K562 (cell line): ENCODE data around the gene SOWAHA. TPM values are rescaled to one million over a fixed set of nuclear protein-coding genes. Genes with fewer than 3 reads are reported as not detected.

Source experiments
- CBFB ChIP-seq: sonication (generic); formaldehyde crosslinking; IDR thresholded peaks from 2 replicates; pipeline ENCODE4 v1.4.0; 2020; ENCODE audit warnings: mild to moderate bottlenecking, missing genetic modification reagents
- CREB1 ChIP-seq, 2 experiments: sonication (generic) in 1 of 2; formaldehyde crosslinking in 1 of 2; IDR thresholded peaks; 2 replicates each; pipeline versions ENCODE4 v1.6.1 to v1.8.0; 2012 to 2022; ENCODE audit warnings: inconsistent platforms in 1 of 2, mild to moderate bottlenecking in 1 of 2, missing genetic modification reagents in 1 of 2, moderate library complexity in 1 of 2
- EHMT2 ChIP-seq: fragments of 450-650 bp; IDR thresholded peaks from 2 replicates; pipeline ENCODE4 v1.6.1; 2018; ENCODE audit warnings: antibody characterized with exemption
- HDGF ChIP-seq: fragments of 450-650 bp; IDR thresholded peaks from 2 replicates; pipeline ENCODE4 v1.6.1; 2016
- HIVEP1 ChIP-seq: fragments of 250-450 bp; sonication (Bioruptor Pico); IDR thresholded peaks from 2 replicates; pipeline ENCODE4 v1.4.0; 2020; ENCODE audit warnings: mild to moderate bottlenecking
- ILK ChIP-seq: fragments of 450-650 bp; IDR thresholded peaks from 2 replicates; pipeline ENCODE4 v1.6.1; 2016; ENCODE audit warnings: missing genetic modification characterization, low read depth, mild to moderate bottlenecking, missing compliant biosample characterization, moderate library complexity, borderline replicate concordance
- IRF1 ChIP-seq: sonication (generic); formaldehyde crosslinking; IDR thresholded peaks from 2 replicates; pipeline ENCODE4 v1.8.0; 2022; ENCODE audit warnings: missing genetic modification reagents, mild to moderate bottlenecking, borderline replicate concordance
- LEF1 ChIP-seq: fragments of 450-650 bp; IDR thresholded peaks from 2 replicates; pipeline ENCODE4 v1.6.1; 2016; ENCODE audit warnings: mild to moderate bottlenecking
- MECOM ChIP-seq: fragments of 250-450 bp; sonication (Bioruptor Pico); IDR thresholded peaks from 2 replicates; pipeline ENCODE4 v1.8.0; 2022; ENCODE audit warnings: inconsistent platforms
- NCOA2 ChIP-seq, 2 experiments: fragments of 450-650 bp; IDR thresholded peaks; 2 replicates each; pipeline ENCODE4 v1.6.1; 2018; ENCODE audit warnings: mild to moderate bottlenecking in 2 of 2, moderate library complexity in 1 of 2; ENCODE audit not compliant: partially characterized antibody in 2 of 2
- NFE2L1 ChIP-seq: fragments of 450-650 bp; IDR thresholded peaks from 2 replicates; pipeline ENCODE4 v1.6.1; 2016; ENCODE audit warnings: missing genetic modification characterization, low read depth, mild to moderate bottlenecking, missing compliant biosample characterization, moderate library complexity, borderline replicate concordance
- PHF21A ChIP-seq: fragments of 450-650 bp; IDR thresholded peaks from 2 replicates; pipeline ENCODE4 v1.6.1; 2017; ENCODE audit warnings: low read depth, borderline replicate concordance
- SIX5 ChIP-seq, 2 experiments: IDR thresholded peaks; 2 replicates each; pipeline ENCODE4 v1.6.1; 2011; ENCODE audit warnings: low read length in 2 of 2, borderline replicate concordance in 1 of 2, low read depth in 1 of 2, mild to moderate bottlenecking in 1 of 2, moderate library complexity in 1 of 2; ENCODE audit not compliant: insufficient read depth in 1 of 2
- SMAD1 ChIP-seq: fragments of 150-350 bp; IDR thresholded peaks from 2 replicates; pipeline ENCODE4 v1.6.1; 2014; ENCODE audit warnings: low read length, low read depth; ENCODE audit not compliant: partially characterized antibody
- SMARCC2 ChIP-seq: fragments of 450-650 bp; IDR thresholded peaks from 2 replicates; pipeline ENCODE4 v1.6.1; 2017; ENCODE audit warnings: antibody characterized with exemption, moderate library complexity, mild to moderate bottlenecking, low read depth
- SNRNP70 ChIP-seq: fragments of 200-400 bp; formaldehyde crosslinking; optimal IDR thresholded peaks from 2 replicates; pipeline ENCODE3; 2017; ENCODE audit warnings: low read depth, low read length
- polyA plus RNA-seq, 8 experiments: library from polyadenylated mRNA; depleted of rRNA in 4 of 8; stranded (reverse) in 5 of 8; unstranded in 3 of 8; fragments of >200 nt; fragmentation: Nextera tagmentation in 2 of 8; fragmentation: Illumina TruSeq in 1 of 8; extraction: Ambion mirVana in 2 of 8; extraction: Trizol in 1 of 8; gene quantifications; 2 replicates each; pipeline versions ENCODE4 v1.2.1 to v1.2.3, GENCODE V29; 2011 to 2014; ENCODE audit warnings: inconsistent platforms in 1 of 8, missing spikeins in 1 of 8
- total RNA-seq, 7 experiments: library from RNA; depleted of rRNA in 6 of 7; stranded (reverse); fragments of >200 nt in 6 of 7; fragmentation: Illumina TruSeq in 2 of 7; extraction: Trizol in 2 of 7; gene quantifications; 2 replicates each; pipeline versions ENCODE4 v1.2.1 to v1.2.3, GENCODE V29; 2011 to 2021; ENCODE audit warnings: low replicate concordance in 1 of 7
- TF ChIP-seq, protein P1 (sequence below): sonication (generic); formaldehyde crosslinking; IDR thresholded peaks from 2 replicates; pipeline ENCODE4 v1.5.0; 2020; ENCODE audit warnings: missing genetic modification reagents
- TF ChIP-seq, protein P2 (sequence below): fragments of 250-450 bp; sonication (Bioruptor Pico); IDR thresholded peaks from 2 replicates; pipeline ENCODE4 v1.9.0; 2021; ENCODE audit warnings: mild to moderate bottlenecking
- TF ChIP-seq, protein P3 (sequence below), 2 experiments: fragments of 450-650 bp; conservative IDR thresholded peaks; 2 replicates each; pipeline ENCODE4 v1.6.1; 2017; ENCODE audit warnings: mild to moderate bottlenecking in 2 of 2, moderate library complexity in 2 of 2
- TF ChIP-seq, protein P4 (sequence below), 3 experiments: IDR thresholded peaks in 2 of 3; conservative IDR thresholded peaks in 1 of 3; 2 replicates each; pipeline ENCODE4 v1.5.1; 2011 to 2012; ENCODE audit warnings: low read length in 3 of 3, mild to moderate bottlenecking in 3 of 3, control low read depth in 2 of 3, improper control_type of control experiment in 1 of 3, inconsistent platforms in 1 of 3, low read depth in 1 of 3, mixed read lengths in 1 of 3, moderate library complexity in 1 of 3; ENCODE audit not compliant: insufficient read depth in 2 of 3
- TF ChIP-seq, protein P5 (sequence below): fragments of 250-450 bp; sonication (Bioruptor Pico); IDR thresholded peaks from 2 replicates; pipeline ENCODE4 v1.4.0; 2020

Gene SOWAHA
- total and polyA plus RNA-seq, 9 of the 15 experiments (the other 6 are each of a cell fraction or from before 2014, with no cell fraction given) = not detected

- TF ChIP-seq CBFB (CRISPR knock-in tag) = no peak
- TF ChIP-seq MECOM (CRISPR knock-in tag) = no peak
- TF ChIP-seq NCOA2 (IDR thresholded peaks at IDR 0.05; ENCODE audit: partially characterized antibody in 2 of 2) = no peak
- no peak for TF ChIP-seq PHF21A
- no peak for TF ChIP-seq HIVEP1
- TF ChIP-seq EHMT2 = no peak
- TF ChIP-seq, protein P1, sequence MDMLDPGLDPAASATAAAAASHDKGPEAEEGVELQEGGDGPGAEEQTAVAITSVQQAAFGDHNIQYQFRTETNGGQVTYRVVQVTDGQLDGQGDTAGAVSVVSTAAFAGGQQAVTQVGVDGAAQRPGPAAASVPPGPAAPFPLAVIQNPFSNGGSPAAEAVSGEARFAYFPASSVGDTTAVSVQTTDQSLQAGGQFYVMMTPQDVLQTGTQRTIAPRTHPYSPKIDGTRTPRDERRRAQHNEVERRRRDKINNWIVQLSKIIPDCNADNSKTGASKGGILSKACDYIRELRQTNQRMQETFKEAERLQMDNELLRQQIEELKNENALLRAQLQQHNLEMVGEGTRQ (CRISPR knock-in tag) = no peak
- no peak for TF ChIP-seq IRF1 (CRISPR knock-in tag)
- peak; percentile 57 for TF ChIP-seq LEF1
- TF ChIP-seq, protein P2, sequence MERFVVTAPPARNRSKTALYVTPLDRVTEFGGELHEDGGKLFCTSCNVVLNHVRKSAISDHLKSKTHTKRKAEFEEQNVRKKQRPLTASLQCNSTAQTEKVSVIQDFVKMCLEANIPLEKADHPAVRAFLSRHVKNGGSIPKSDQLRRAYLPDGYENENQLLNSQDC (CRISPR knock-in tag) = no peak
- TF ChIP-seq, protein P3, sequence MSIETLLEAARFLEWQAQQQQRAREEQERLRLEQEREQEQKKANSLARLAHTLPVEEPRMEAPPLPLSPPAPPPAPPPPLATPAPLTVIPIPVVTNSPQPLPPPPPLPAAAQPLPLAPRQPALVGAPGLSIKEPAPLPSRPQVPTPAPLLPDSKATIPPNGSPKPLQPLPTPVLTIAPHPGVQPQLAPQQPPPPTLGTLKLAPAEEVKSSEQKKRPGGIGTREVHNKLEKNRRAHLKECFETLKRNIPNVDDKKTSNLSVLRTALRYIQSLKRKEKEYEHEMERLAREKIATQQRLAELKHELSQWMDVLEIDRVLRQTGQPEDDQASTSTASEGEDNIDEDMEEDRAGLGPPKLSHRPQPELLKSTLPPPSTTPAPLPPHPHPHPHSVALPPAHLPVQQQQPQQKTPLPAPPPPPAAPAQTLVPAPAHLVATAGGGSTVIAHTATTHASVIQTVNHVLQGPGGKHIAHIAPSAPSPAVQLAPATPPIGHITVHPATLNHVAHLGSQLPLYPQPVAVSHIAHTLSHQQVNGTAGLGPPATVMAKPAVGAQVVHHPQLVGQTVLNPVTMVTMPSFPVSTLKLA (conservative IDR thresholded peaks at IDR 0.05) = no peak
- no peak for TF ChIP-seq NFE2L1 (tag)
- no peak for TF ChIP-seq SIX5 (IDR thresholded peaks at IDR 0.05; ENCODE audit: borderline replicate concordance in 1 of 2, insufficient read depth in 1 of 2, low read depth in 1 of 2, low read length in 2 of 2)
- TF ChIP-seq ILK (tag) = no peak
- no peak for TF ChIP-seq CREB1 (IDR thresholded peaks at IDR 0.05)
- TF ChIP-seq CREB1 (CRISPR knock-in tag; IDR thresholded peaks at IDR 0.05) = no peak
- TF ChIP-seq SMAD1 = no peak
- TF ChIP-seq, protein P4, sequence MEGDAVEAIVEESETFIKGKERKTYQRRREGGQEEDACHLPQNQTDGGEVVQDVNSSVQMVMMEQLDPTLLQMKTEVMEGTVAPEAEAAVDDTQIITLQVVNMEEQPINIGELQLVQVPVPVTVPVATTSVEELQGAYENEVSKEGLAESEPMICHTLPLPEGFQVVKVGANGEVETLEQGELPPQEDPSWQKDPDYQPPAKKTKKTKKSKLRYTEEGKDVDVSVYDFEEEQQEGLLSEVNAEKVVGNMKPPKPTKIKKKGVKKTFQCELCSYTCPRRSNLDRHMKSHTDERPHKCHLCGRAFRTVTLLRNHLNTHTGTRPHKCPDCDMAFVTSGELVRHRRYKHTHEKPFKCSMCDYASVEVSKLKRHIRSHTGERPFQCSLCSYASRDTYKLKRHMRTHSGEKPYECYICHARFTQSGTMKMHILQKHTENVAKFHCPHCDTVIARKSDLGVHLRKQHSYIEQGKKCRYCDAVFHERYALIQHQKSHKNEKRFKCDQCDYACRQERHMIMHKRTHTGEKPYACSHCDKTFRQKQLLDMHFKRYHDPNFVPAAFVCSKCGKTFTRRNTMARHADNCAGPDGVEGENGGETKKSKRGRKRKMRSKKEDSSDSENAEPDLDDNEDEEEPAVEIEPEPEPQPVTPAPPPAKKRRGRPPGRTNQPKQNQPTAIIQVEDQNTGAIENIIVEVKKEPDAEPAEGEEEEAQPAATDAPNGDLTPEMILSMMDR (IDR thresholded peaks at IDR 0.05 in 2 of 3, conservative IDR thresholded peaks at IDR 0.05 in 1 of 3; ENCODE audit: insufficient read depth in 2 of 3, low read depth in 1 of 3, low read length in 3 of 3) = no peak
- peak; percentile 53; the same call in 1 of the 2 replicates for TF ChIP-seq SMARCC2
- no peak for TF ChIP-seq SNRNP70
- TF ChIP-seq, protein P5, sequence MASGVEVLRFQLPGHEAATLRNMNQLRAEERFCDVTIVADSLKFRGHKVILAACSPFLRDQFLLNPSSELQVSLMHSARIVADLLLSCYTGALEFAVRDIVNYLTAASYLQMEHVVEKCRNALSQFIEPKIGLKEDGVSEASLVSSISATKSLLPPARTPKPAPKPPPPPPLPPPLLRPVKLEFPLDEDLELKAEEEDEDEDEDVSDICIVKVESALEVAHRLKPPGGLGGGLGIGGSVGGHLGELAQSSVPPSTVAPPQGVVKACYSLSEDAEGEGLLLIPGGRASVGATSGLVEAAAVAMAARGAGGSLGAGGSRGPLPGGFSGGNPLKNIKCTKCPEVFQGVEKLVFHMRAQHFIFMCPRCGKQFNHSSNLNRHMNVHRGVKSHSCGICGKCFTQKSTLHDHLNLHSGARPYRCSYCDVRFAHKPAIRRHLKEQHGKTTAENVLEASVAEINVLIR (CRISPR knock-in tag) = no peak
- TF ChIP-seq HDGF = no peak
These were observed 22.8 kb upstream of the SOWAHA start (continued) for GRCh38 chr5:132790201-132790865.
